ENCODE measurements around the gene IQCC. TPM values are rescaled to one million over a fixed set of nuclear protein-coding genes. Genes with fewer than 3 reads are reported as not detected.

Gene IQCC
- polyA plus RNA-seq, 1 donor from 2014 or later = 7.5 TPM

GRCh38 chr1:32242341-32242851 lies 36.9 kb downstream of the IQCC start:
- Histone ChIP-seq H2AFZ (ENCODE audit: low read depth, low read length) (no peak overlapping the region), H3K4me3 (ENCODE audit: low read length) (no peak overlapping the region), H3K79me2 (replicated peaks; ENCODE audit: insufficient read depth, low read length) (no peaks in the 10 kb centered on the region), H3K27ac (ENCODE audit: low read length) (no peak overlapping the region), H4K20me1 (ENCODE audit: insufficient read depth) (no peaks in the 10 kb centered on the region), H3K4me2 (ENCODE audit: low read length) (no peak overlapping the region), H3K9ac (ENCODE audit: low read length) (no peak overlapping the region), H3K9me2 (ENCODE audit: insufficient read depth, low read length) (no peaks in the 10 kb centered on the region), H3F3A (ENCODE audit: insufficient read depth, low read length, poor library complexity, severe bottlenecking) (no peaks in the 10 kb centered on the region), H3K9me3 (ENCODE audit: low read length) (no peaks in the 10 kb centered on the region), H3K27me3 (ENCODE audit: insufficient read depth, low read depth, low read length) (peaks cover 24% of the 10 kb centered on the region), H3K36me3 (ENCODE audit: insufficient read depth, low read length) (no peaks in the 10 kb centered on the region)
- no peak for TF ChIP-seq MXI1 (conservative IDR thresholded peaks at IDR 0.05; ENCODE audit: poor library complexity, severe bottlenecking)
- TF ChIP-seq SMC3 (conservative IDR thresholded peaks at IDR 0.05; ENCODE audit: poor library complexity) = no peak
- no peak for TF ChIP-seq RAD21 (conservative IDR thresholded peaks at IDR 0.05)
- no peak for TF ChIP-seq EP300 (conservative IDR thresholded peaks at IDR 0.05; ENCODE audit: poor library complexity, severe bottlenecking)

- Histone ChIP-seq H3K4me2 (ENCODE audit: low read length) (no peak within 1 kb of the TSS), H3K9me2 (ENCODE audit: insufficient read depth, low read length) (no peaks in the 10 kb centered on the region), H3K79me2 (replicated peaks; ENCODE audit: insufficient read depth, low read length) (no peaks in the 10 kb centered on the region), H3K27me3 (ENCODE audit: insufficient read depth, low read depth, low read length) (peaks cover under 1% of the 10 kb centered on the region), H2AFZ (ENCODE audit: low read depth, low read length) (no peak within 1 kb of the TSS), H3K27ac (ENCODE audit: low read length) (no peak within 1 kb of the TSS), H3K4me3 (ENCODE audit: low read length) (no peak within 1 kb of the TSS), H3K9me3 (ENCODE audit: low read length) (no peaks in the 10 kb centered on the region), H3K36me3 (ENCODE audit: insufficient read depth, low read length) (no peaks in the 10 kb centered on the region), H3F3A (ENCODE audit: insufficient read depth, low read length, poor library complexity, severe bottlenecking) (no peaks in the 10 kb centered on the region), H3K9ac (ENCODE audit: low read length) (no peak within 1 kb of the TSS), H4K20me1 (ENCODE audit: insufficient read depth) (no peaks in the 10 kb centered on the region)
- TF ChIP-seq CTCF (IDR thresholded peaks at IDR 0.05; ENCODE audit: poor library complexity, severe bottlenecking) = no peak
- no peak for TF ChIP-seq MXI1 (conservative IDR thresholded peaks at IDR 0.05; ENCODE audit: poor library complexity, severe bottlenecking)
- no peak for TF ChIP-seq POLR2AphosphoS5 (IDR thresholded peaks at IDR 0.05)
Measured at GRCh38 chr1:32246888-32247273, 41.4 kb downstream of the IQCC start, which contains the start of gene FAM167B. Gene FAM167B (plus strand): TSS chr1:32247222. CDS start chr1:32247422, 200 bp downstream.

GRCh38 chr1:32247452-32247851 lies 42.0 kb downstream of the IQCC start:
- Histone ChIP-seq H3K27me3 (ENCODE audit: insufficient read depth, low read depth, low read length) (no peaks in the 10 kb centered on the region), H3K9ac (ENCODE audit: low read length) (no peak overlapping the region), H3K9me3 (ENCODE audit: low read length) (no peaks in the 10 kb centered on the region), H3K4me2 (ENCODE audit: low read length) (no peak overlapping the region), H3K4me3 (ENCODE audit: low read length) (no peak overlapping the region), H3K79me2 (replicated peaks; ENCODE audit: insufficient read depth, low read length) (no peaks in the 10 kb centered on the region), H3K36me3 (ENCODE audit: insufficient read depth, low read length) (no peaks in the 10 kb centered on the region), H3K27ac (ENCODE audit: low read length) (no peak overlapping the region), H3F3A (ENCODE audit: insufficient read depth, low read length, poor library complexity, severe bottlenecking) (no peaks in the 10 kb centered on the region), H3K9me2 (ENCODE audit: insufficient read depth, low read length) (no peaks in the 10 kb centered on the region), H4K20me1 (ENCODE audit: insufficient read depth) (no peaks in the 10 kb centered on the region), H2AFZ (ENCODE audit: low read depth, low read length) (no peak overlapping the region)
- TF ChIP-seq POLR2AphosphoS5 (IDR thresholded peaks at IDR 0.05) = no peak
- TF ChIP-seq SMC3 (conservative IDR thresholded peaks at IDR 0.05; ENCODE audit: poor library complexity) = no peak
- TF ChIP-seq EP300 (conservative IDR thresholded peaks at IDR 0.05; ENCODE audit: poor library complexity, severe bottlenecking) = no peak
- TF ChIP-seq RAD21 (conservative IDR thresholded peaks at IDR 0.05) = no peak
- TF ChIP-seq MXI1 (conservative IDR thresholded peaks at IDR 0.05; ENCODE audit: poor library complexity, severe bottlenecking) = no peak
- no peak for TF ChIP-seq EZH2 (IDR thresholded peaks at IDR 0.05; ENCODE audit: borderline replicate concordance, insufficient read depth, low read length, poor library complexity, severe bottlenecking)
